HFFc6 (cell line): ENCODE results near the gene ASCL2. TPM values are rescaled to one million over a fixed set of nuclear protein-coding genes. Genes with fewer than 3 reads are reported as not detected.

Experiments used
- DNase-seq: peaks from one replicate; pipeline ENCODE4 v3.0.0-alpha.2; 2018
- H3K27ac Mint-ChIP-seq: 2 replicates; pipeline ENCODE4 v1.8.0; 2020; ENCODE audit warnings: mild to moderate bottlenecking, mixed read lengths
- H3K27me3 Mint-ChIP-seq: 2 replicates; pipeline ENCODE4 v1.8.0; 2021; ENCODE audit warnings: mild to moderate bottlenecking, moderate library complexity, mixed read lengths; ENCODE audit not compliant: insufficient read depth
- H3K36me3 Mint-ChIP-seq: 2 replicates; pipeline ENCODE4 v1.8.0; 2021; ENCODE audit warnings: low read depth, mixed read lengths
- H3K4me1 Mint-ChIP-seq: 2 replicates; pipeline ENCODE4 v1.8.0; 2020; ENCODE audit warnings: low read depth, mixed read lengths
- H3K4me3 Mint-ChIP-seq: 2 replicates; pipeline ENCODE4 v1.8.0; 2020; ENCODE audit warnings: mild to moderate bottlenecking, moderate library complexity, mixed read lengths
- H3K9me3 Mint-ChIP-seq: 2 replicates; pipeline ENCODE4 v1.8.0; 2020; ENCODE audit warnings: mild to moderate bottlenecking, mixed read lengths
- total RNA-seq, 6 experiments: library from RNA; stranded (reverse); fragmentation: NEBNext Ultra II Directional; extraction: Animal tissue kit (Norgen Biotek cat#: 25700); gene quantifications; 2 replicates in 1 of 6; 3 replicates in 5 of 6; pipeline ENCODE4 v1.2.3, GENCODE V29; 2021
- TF ChIP-seq, protein P1 (sequence below): fragments of 200-600 bp; sonication (generic); IDR thresholded peaks from 2 replicates; pipeline ENCODE4 v1.5.0; 2021; ENCODE audit warnings: antibody characterized with exemption, mild to moderate bottlenecking

The ASCL2 gene
- total RNA-seq, 6 experiments from 2014 or later: not detected

DNA sequence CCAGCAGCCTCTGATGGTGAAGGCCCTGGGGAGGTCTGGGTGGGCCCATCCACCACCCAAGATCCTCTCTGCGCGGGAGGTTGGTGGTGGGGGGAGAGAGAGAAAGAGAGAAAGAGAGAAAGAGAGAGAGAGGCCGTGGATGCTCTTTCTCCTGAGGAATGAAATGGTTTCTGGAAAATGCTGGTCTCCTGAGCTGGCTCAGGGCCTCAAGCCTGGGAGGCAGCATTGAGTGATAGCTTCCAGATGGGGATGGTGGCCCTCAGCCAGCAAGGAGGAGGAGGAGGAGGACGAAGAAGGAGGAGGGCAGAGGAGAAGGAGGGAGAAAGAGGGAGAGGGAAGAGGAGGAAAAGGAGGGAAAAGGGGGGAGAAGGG, 36.0 kb upstream of the ASCL2 start:
- no peaks in the 10 kb centered on the region for H3K36me3 Mint-ChIP-seq
- H3K4me3 Mint-ChIP-seq: peak overlapping the region; percentile 79
- peaks cover 14% of the 10 kb centered on the region for H3K4me1 Mint-ChIP-seq
- no peaks in the 10 kb centered on the region for H3K9me3 Mint-ChIP-seq
- H3K27ac Mint-ChIP-seq: peak overlapping the region; percentile 91
- peak; percentile 63 for DNase-seq
- no peaks in the 10 kb centered on the region; the same call in 1 of the 2 replicates for H3K27me3 Mint-ChIP-seq
- TF ChIP-seq, protein P1, sequence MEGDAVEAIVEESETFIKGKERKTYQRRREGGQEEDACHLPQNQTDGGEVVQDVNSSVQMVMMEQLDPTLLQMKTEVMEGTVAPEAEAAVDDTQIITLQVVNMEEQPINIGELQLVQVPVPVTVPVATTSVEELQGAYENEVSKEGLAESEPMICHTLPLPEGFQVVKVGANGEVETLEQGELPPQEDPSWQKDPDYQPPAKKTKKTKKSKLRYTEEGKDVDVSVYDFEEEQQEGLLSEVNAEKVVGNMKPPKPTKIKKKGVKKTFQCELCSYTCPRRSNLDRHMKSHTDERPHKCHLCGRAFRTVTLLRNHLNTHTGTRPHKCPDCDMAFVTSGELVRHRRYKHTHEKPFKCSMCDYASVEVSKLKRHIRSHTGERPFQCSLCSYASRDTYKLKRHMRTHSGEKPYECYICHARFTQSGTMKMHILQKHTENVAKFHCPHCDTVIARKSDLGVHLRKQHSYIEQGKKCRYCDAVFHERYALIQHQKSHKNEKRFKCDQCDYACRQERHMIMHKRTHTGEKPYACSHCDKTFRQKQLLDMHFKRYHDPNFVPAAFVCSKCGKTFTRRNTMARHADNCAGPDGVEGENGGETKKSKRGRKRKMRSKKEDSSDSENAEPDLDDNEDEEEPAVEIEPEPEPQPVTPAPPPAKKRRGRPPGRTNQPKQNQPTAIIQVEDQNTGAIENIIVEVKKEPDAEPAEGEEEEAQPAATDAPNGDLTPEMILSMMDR: no peak

DNA sequence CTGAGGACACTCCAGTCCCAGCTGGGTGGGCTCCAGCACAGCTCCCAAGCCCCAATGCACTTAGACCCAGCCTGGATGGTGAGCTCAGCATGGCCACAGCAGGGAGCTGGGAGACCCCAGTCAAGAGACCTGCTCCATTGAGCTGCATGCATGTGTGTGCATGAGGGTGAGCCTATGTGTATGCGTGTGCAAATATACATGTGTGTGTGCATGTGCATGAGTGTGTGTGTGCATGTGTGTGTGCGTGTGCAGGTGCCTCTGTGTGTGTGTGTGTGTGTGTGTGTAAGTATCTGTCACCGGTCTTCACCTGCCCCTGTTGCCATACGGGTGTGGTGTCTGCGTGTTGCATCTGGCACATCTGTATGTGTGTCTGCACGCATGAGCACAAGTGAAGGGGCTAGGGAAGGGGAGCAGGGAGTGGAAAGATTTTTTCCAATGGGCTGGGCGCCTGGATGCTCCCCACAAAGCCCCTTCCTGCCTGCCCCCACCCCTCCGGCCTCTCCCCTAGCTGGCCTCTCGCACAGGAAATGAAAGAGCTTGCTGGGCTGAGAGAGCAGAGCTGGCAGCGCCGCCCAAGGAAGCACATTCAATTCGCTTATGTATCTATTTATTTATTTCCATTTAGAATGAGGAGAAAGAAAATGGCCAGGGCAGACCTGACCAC, 35.5 kb upstream of the ASCL2 start:
- H3K27ac Mint-ChIP-seq: peak overlapping the region; percentile 91
- peak overlapping the region; percentile 79 for H3K4me3 Mint-ChIP-seq
- H3K36me3 Mint-ChIP-seq: no peaks in the 10 kb centered on the region
- DNase-seq: no peak
- TF ChIP-seq, protein P1: no peak
- no peaks in the 10 kb centered on the region for H3K9me3 Mint-ChIP-seq
- peaks cover 14% of the 10 kb centered on the region for H3K4me1 Mint-ChIP-seq
- H3K27me3 Mint-ChIP-seq: no peaks in the 10 kb centered on the region; the same call in 1 of the 2 replicates

- Mint-ChIP-seq H3K9me3 (no peaks in the 10 kb centered on the region), H3K27me3 (no peaks in the 10 kb centered on the region; the same call in 1 of the 2 replicates), H3K36me3 (no peaks in the 10 kb centered on the region), H3K4me3 (peak overlapping the region; percentile 79; the same call in 1 of the 2 replicates), H3K27ac (peak overlapping the region; percentile 91), H3K4me1 (peaks cover 14% of the 10 kb centered on the region)
- TF ChIP-seq, protein P1: peak; percentile 98
- peak; percentile 54 for DNase-seq
These were observed 34.9 kb upstream of the ASCL2 start for GRCh38 chr11:2305140-2305778.

DNA sequence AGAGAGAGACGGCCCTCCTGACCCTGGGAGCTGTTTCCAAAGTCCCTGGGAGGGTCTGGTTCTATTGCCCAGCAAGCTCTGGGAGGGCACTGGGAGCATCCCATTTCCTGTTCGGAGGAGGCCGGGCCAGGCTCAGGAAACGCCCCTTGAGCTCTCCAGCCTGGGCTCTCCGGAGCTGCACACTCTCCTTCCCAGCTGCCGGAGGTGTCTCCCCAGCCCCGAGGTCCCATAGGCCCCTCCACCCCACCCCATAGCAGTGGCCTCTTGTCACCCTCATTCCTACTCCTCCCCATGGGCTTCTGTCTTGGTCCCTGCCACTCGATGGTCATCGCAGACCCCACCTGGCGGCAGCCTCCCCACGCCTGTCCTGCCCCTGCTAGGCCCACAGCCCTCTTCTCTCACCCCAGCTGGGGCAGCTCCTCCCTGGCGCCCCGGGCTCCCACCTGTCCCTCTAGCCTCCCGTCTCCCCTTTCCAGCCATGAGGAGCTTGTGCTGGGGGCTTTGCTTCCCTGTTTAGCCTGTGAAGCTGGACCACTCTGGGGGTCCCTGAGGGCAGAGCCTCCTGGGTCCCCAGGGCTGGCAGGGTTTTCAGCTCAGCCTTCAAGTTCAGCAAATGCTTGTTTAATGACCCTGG, 34.2 kb upstream of the ASCL2 start:
- no peak overlapping the region for H3K4me3 Mint-ChIP-seq
- TF ChIP-seq, protein P1: no peak
- no peak overlapping the region for H3K27ac Mint-ChIP-seq
- H3K4me1 Mint-ChIP-seq: peaks cover 14% of the 10 kb centered on the region
- H3K9me3 Mint-ChIP-seq: no peaks in the 10 kb centered on the region
- H3K36me3 Mint-ChIP-seq: no peaks in the 10 kb centered on the region
- no peaks in the 10 kb centered on the region; the same call in 1 of the 2 replicates for H3K27me3 Mint-ChIP-seq
- no peak for DNase-seq

GRCh38 chr11:2303627-2304505, 33.5 kb upstream of the ASCL2 start:
- H3K27me3 Mint-ChIP-seq: no peaks in the 10 kb centered on the region; the same call in 1 of the 2 replicates
- H3K27ac Mint-ChIP-seq: no peak overlapping the region; the same call in 1 of the 2 replicates
- H3K36me3 Mint-ChIP-seq: no peaks in the 10 kb centered on the region
- H3K4me1 Mint-ChIP-seq: peaks cover 14% of the 10 kb centered on the region
- TF ChIP-seq, protein P1: no peak
- DNase-seq: no peak
- no peak overlapping the region for H3K4me3 Mint-ChIP-seq
- H3K9me3 Mint-ChIP-seq: no peaks in the 10 kb centered on the region
